KMS-11 (cell line): ENCODE results near the gene DAAM1.

Experiments
- H2AFZ ChIP-seq: fragments of 200-600 bp; sonication (generic); 2 replicates; pipeline ENCODE4 v1.6.1; 2016; ENCODE audit warnings: antibody characterized with exemption, mixed run types, low read depth
- H3K27ac ChIP-seq: fragments of 200-600 bp; sonication (generic); 2 replicates; pipeline ENCODE4 v1.6.1; 2016; ENCODE audit warnings: mild to moderate bottlenecking, mixed run types
- H3K27me3 ChIP-seq: fragments of 200-600 bp; sonication (generic); 2 replicates; pipeline ENCODE4 v1.6.1; 2017; ENCODE audit warnings: mild to moderate bottlenecking, low read depth, mixed run types, moderate library complexity; ENCODE audit not compliant: insufficient read depth
- H3K36me3 ChIP-seq: fragments of 200-600 bp; sonication (generic); 2 replicates; pipeline ENCODE4 v1.6.1; 2017; ENCODE audit warnings: mild to moderate bottlenecking, mixed run types; ENCODE audit not compliant: insufficient read depth
- H3K4me1 ChIP-seq: fragments of 200-600 bp; sonication (generic); 2 replicates; pipeline ENCODE4 v1.6.1; 2016; ENCODE audit warnings: mild to moderate bottlenecking, low read depth, mixed run types; ENCODE audit not compliant: poor library complexity, severe bottlenecking
- H3K4me2 ChIP-seq: fragments of 200-600 bp; sonication (generic); 2 replicates; pipeline ENCODE4 v1.7.0; 2016; ENCODE audit warnings: mild to moderate bottlenecking, mixed run types
- H3K4me3 ChIP-seq: fragments of 200-600 bp; sonication (generic); IDR thresholded peaks from 2 replicates; pipeline ENCODE4 v1.6.1; 2017; ENCODE audit warnings: low read depth, low read length, mixed read lengths; ENCODE audit not compliant: insufficient read depth
- H3K79me2 ChIP-seq: fragments of 200-600 bp; sonication (generic); 2 replicates; pipeline ENCODE4 v1.6.1; 2016; ENCODE audit warnings: low read depth, mixed run types; ENCODE audit not compliant: insufficient read depth
- H3K9ac ChIP-seq: fragments of 200-600 bp; sonication (generic); 2 replicates; pipeline ENCODE4 v1.6.1; 2016; ENCODE audit warnings: mild to moderate bottlenecking, mixed run types
- H4K20me1 ChIP-seq: fragments of 200-600 bp; sonication (generic); 2 replicates; pipeline ENCODE4 v1.6.1; 2016; ENCODE audit warnings: mild to moderate bottlenecking, mixed run types; ENCODE audit not compliant: insufficient read depth
- CTCF ChIP-seq: fragments of 200-600 bp; sonication (generic); conservative IDR thresholded peaks from 2 replicates; pipeline ENCODE4 v1.6.1; 2017; ENCODE audit warnings: low read depth, mild to moderate bottlenecking, antibody characterized with exemption, low read length, moderate library complexity, mixed read lengths

Gene DAAM1

GRCh38 chr14:59313144-59313651 is 124.7 kb downstream of the DAAM1 start:
- no peaks in the 10 kb centered on the region for H3K27me3 ChIP-seq
- H4K20me1 ChIP-seq: no peaks in the 10 kb centered on the region
- H3K79me2 ChIP-seq: no peaks in the 10 kb centered on the region
- H3K9ac ChIP-seq: no peak overlapping the region
- H3K27ac ChIP-seq: no peak overlapping the region
- H2AFZ ChIP-seq: no peak overlapping the region
- no peak overlapping the region for H3K4me2 ChIP-seq
- no peak overlapping the region for H3K4me3 ChIP-seq
- H3K36me3 ChIP-seq: no peaks in the 10 kb centered on the region
- TF ChIP-seq CTCF: no peak
- H3K4me1 ChIP-seq: peaks cover 19% of the 10 kb centered on the region

- Histone ChIP-seq H3K9ac (no peak overlapping the region), H3K27me3 (no peaks in the 10 kb centered on the region), H3K27ac (no peak overlapping the region), H3K36me3 (no peaks in the 10 kb centered on the region), H3K79me2 (no peaks in the 10 kb centered on the region), H2AFZ (no peak overlapping the region), H3K4me1 (peaks cover 19% of the 10 kb centered on the region), H4K20me1 (no peaks in the 10 kb centered on the region), H3K4me3 (no peak overlapping the region), H3K4me2 (no peak overlapping the region)
- no peak for TF ChIP-seq CTCF
Observed at GRCh38 chr14:59313658-59314608, 125.5 kb downstream of the DAAM1 start.

GRCh38 chr14:59314953-59315599 is 126.6 kb downstream of the DAAM1 start:
- no peaks in the 10 kb centered on the region for H3K79me2 ChIP-seq
- H3K27ac ChIP-seq: no peak overlapping the region

More at GRCh38 chr14:59314953-59315599, 126.6 kb downstream of the DAAM1 start:
- H3K27me3 ChIP-seq: no peaks in the 10 kb centered on the region
- H3K36me3 ChIP-seq: no peaks in the 10 kb centered on the region
- H4K20me1 ChIP-seq: no peaks in the 10 kb centered on the region
- H3K4me2 ChIP-seq: no peak overlapping the region
- no peak for TF ChIP-seq CTCF
- H3K4me1 ChIP-seq: peaks cover 20% of the 10 kb centered on the region
- H3K9ac ChIP-seq: no peak overlapping the region
- no peak overlapping the region for H2AFZ ChIP-seq
- no peak overlapping the region for H3K4me3 ChIP-seq
